T1000 (cell line): ENCODE results near the gene LAMP1.
"Not testable (repeated sequence)": the region's sequence is repeated elsewhere in the genome, so short reads cannot be mapped to it uniquely, and the experiment has no call there.

ENCODE experiments used
- DNase-seq: peaks from one replicate; lab custom pipeline; 2025; ENCODE audit warnings: mixed read lengths; lab: John Stamatoyannopoulos, UW

Gene LAMP1

GRCh38 chr13:113327766-113328471 is 30.9 kb downstream of the LAMP1 start:
- no peak for DNase-seq

GRCh38 chr13:113328851-113329250 is 31.8 kb downstream of the LAMP1 start:
- no peak for DNase-seq

DNA sequence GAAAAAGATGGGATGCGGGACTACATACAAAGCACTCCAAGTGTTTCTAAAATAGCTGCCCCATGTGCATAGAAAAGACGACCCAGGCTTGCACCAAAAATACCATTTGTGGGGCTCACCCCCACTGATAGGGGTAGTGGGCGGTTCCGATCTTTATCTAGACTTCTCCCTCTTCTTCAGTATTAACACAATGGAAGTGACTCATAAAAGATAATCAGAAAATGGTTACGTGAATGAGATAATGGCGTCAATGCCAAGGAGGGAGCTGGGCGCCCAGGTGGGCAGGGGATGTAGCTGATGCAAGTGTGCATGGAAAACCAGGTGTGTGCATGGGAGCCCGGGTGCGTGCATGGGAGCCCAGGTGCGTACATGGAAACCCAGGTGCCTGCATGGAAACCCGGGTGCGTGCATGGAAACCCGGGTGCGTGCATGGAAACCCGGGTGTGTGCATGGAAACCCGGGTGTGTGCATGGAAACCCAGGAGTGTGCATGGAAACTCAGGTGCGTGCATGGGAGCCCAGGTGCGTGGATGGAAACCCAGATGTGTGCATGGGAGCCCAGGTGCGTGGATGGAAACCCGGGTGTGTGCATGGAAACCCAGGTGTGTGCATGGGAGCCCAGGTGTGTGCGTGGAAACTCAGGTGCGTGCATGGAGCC is 32.7 kb downstream of the LAMP1 start:
- DNase-seq: no peak

DNA sequence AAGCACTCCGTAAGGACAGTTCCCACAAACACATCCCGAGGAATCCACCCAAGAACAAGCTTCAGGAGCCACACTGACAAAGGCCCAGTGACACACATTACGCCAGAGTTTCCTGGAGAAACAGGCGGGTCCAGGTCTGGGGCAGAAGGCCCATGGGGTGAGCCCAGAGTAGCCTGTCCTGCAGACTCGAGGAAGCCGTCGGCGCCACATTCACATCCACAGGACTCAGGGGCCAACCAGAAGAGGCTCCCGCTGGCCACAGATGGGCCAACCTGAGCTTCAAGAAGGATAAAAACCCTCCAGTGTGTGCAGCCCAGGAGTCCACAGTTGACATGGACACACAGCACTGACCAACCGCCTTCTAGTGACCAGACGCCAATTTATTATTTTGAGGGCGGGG is 35.6 kb downstream of the LAMP1 start:
- no peak for DNase-seq

GRCh38 chr13:113333076-113333475 is 36.0 kb downstream of the LAMP1 start:
- DNase-seq: no peak

GRCh38 chr13:113337556-113337955 is 40.5 kb downstream of the LAMP1 start:
- no peak for DNase-seq

DNA sequence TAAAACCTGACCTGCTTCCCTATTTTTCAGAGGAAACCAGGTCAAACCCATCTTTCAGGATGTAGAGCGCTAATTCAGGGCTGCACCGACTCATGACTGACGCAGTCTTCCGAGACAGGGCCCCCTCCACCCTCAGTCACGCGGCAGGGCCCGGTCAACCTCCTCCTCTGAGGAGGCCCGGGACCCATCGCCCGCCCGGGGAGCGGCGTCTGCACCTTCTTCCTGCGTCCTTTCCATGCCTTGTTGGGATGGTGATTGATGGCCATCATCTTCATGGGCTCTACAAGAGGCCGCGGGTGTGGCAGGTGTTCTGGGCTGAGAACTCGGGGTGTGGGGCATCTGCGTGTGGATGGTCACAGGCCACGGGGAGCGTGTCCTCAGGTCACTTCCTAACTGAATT is 40.9 kb downstream of the LAMP1 start:
- no peak for DNase-seq

- DNase-seq: no peak
These were observed 41.4 kb downstream of the LAMP1 start for GRCh38 chr13:113338451-113338850.

DNA sequence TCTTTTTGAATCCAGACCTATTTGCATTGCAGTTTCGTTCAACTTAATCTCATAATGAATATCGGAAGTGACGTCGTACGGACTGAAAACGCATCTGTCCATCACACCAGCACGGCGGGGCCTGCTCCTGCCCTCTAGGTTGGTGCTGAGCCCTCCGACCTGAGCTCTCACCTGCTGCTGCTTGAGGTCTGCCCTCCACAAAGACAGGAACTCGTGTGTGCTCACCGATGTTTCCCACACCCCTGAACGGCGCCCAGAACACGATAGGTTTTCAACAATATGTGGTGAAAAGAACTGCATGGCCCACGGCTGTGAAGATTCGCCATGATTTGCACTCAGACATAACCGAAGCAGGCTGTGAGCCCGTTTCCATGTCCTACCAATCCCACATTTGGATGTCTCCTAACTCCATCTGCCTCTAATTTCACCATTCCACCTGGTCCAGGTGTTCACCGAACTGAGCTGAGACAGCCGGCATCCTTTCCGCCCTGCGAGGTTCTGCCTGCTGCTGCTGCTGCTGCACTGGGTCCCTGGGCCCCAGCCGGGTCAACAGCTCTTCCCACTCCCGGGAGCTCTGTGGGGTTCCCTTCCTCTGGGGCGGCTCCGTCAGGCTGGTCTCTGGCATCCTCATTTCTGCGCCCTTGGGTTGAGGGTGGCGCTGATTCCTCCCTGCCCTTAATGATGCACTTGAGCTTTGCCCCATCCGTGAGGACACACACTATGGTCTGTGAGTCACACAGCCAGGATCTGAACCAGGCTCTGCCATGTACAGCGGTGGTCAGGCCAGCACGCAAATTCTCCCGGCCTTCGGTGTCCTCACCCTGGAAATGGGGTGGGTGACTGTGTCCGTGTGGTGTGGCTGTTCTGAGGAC is 46.0 kb downstream of the LAMP1 start:
- DNase-seq: no peak

GRCh38 chr13:113343692-113343968 is 46.6 kb downstream of the LAMP1 start:
- no peak for DNase-seq

GRCh38 chr13:113345486-113345885 is 48.4 kb downstream of the LAMP1 start:
- no peak for DNase-seq

- not testable (repeated sequence) for DNase-seq
These were observed 50.7 kb downstream of the LAMP1 start for GRCh38 chr13:113347736-113348225.

- DNase-seq: no peak
These were observed 51.6 kb downstream of the LAMP1 start for GRCh38 chr13:113348591-113348990.

DNA sequence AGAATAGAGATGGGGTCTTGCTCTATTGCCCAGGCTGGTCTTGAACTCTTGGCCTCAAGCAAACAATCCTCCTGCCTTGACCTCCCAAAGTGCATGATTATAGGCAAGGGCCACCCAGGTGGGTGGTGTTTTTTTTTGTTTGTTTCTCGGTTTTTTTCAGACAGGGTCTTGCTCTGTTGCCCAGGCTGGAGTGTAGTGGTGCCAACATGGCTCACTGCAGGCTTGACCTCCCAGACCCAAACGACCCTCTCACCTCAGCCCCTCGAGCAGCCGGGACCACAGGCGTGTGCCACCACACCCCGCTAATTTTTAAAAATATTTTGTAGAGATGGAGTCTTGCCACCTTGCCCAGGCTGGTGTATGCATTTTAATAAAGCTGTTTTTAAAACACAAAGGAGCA is 52.0 kb downstream of the LAMP1 start:
- no peak for DNase-seq

DNA sequence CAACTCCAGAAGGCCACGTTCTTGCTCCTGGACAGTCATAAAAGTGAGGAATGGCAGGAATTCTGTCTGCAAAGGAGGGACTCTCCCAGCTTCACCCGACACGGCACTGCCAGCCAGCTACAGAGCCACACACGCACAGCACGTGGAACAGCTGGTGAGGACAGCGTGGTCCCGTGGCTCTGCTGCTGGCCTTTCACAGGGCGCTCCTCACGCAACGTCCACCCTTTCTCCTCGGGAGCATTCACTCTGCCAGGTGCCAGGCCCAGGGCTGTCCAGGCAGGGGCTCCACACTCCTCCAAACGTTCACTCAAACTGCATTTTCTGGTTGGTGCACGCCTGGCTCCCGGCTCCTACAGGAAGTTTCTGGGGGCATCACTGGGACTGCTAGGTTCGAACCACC is 52.5 kb downstream of the LAMP1 start:
- no peak for DNase-seq

DNA sequence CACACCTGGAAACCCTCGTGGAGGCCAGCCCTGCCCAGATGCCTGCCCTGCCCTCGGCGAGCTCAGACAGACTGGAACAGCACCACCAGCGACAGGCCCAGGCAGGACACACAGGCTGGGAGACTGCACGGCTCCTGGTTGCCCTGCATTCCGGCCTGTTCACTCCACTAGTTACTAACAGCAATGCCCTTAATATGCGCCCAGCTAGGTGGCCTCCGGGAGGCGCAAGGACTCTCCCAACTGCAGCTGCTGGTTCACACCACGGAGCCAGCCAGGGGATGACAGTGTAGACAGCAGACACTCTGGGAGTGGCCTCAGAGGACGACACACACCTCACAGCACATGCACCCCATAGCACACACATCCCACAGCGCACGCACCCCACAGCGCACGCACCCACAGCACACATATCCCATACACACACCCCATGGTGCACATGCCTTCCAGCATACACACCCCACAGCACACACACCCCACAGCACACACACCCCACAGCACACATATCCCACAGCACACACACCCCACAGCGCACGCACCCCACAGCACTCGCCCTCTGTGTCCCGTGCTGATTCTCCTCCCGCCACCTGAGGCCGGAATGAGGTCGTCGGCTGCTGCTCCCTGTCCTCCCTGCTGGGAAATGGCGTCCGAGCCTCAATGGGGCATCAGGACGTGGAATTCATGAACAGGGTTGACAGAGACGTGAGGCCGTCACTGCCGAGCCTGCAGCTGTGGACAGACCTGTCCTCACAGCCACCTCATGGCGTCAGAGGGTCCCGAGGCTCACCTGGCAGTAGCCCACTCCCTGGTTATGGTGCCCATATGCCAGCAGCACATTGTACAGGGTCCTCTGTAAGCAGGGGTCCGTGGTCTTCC is 53.3 kb downstream of the LAMP1 start:
- no peak for DNase-seq

- no peak for DNase-seq
These were observed 53.9 kb downstream of the LAMP1 start for GRCh38 chr13:113350938-113351335.

- DNase-seq: no peak
These were observed 54.5 kb downstream of the LAMP1 start for GRCh38 chr13:113351514-113352026.

- no peak for DNase-seq
These were observed 56.2 kb downstream of the LAMP1 start for GRCh38 chr13:113353254-113353653.

DNA sequence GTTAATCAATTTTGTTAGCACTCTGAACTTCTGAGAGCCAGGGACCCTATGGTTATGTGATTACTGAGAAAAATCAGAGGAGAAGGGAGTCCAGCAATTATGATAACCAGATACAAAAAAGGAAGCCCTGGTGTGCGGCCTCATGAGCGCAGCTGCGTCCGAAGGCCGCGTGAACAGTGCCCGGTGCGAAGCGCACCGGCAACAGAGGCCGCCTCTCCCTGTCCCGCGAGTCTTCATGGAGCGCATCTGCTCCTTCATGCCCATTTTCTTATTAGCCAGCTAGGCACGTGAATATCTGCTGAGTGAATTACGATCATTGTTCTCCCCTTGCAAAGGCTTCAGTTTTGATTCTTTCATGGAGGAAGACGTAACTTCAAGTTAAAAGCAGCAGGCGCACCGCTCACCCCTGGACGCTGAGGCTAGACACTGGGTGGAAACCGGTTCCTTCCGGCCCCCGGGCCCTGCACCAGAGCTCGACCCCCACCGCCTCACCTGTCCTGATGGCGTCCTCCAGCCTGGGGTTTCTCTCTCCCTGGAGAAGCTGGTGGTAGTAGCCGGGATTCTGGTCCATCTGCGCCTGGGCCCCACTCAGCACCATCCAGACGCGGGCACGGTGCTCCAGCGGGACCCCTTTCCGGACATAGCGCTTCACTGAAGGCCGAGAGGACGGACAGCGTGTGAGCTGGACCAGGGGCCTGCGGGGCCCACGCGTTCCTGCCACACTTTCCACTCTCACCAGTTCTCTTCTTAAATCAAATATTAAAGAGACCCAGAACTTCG is 58.0 kb downstream of the LAMP1 start:
- no peak for DNase-seq

DNA sequence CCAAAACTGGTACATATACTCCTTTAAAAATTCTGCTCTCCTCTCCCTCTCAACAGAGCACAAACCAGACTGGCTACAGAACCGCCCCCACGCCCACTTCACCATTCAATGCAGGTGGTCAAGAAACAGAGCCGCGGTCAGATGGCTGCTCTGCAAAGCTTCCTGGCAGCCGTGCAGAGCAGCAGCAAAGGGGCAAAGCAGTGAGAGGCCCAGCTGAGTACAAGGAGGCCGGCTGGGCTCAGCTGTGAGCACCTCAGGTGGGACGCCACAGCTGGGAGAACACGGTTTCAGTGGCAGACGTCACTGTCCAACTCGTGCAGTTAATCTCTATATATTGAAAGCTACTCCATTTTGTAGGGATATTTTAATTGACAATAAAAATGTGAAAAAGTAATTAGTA is 58.6 kb downstream of the LAMP1 start:
- DNase-seq: no peak
